ENCODE measurements around the gene ZNF862.

Gene ZNF862

DNA sequence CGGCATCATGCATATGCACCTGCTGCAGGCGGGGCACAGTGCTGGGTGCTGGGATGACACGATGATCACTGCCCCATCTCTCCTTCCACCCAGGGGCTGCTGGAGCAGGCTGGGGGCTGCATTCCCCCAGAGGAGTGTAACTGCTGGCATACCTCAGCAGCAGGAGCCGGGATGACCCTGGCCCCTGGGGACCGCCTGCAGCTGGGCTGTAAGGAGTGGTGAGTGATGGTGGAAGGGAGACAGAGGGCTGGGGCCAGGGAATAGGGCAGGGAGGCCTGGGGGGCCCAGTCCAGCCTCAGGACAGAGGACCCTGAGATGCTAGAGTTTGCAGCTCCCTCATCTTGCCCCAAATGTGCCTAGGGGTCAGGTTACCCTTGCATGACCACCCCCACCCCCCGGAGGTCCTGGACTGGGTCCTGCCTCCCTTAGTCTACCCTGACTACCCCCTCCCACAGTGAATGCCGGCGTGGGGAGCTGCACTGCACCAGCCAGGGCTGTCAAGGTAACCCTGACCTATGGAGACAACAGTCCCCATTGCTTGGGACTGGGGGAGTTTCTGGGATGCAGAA, 14.5 kb upstream of the ZNF862 start:
- no peak for DNase-seq (ENCODE audit: low read depth)
- no peak overlapping the region for H3K4me3 ChIP-seq (ENCODE audit: low read depth, low read length)
- TF ChIP-seq, protein P1, sequence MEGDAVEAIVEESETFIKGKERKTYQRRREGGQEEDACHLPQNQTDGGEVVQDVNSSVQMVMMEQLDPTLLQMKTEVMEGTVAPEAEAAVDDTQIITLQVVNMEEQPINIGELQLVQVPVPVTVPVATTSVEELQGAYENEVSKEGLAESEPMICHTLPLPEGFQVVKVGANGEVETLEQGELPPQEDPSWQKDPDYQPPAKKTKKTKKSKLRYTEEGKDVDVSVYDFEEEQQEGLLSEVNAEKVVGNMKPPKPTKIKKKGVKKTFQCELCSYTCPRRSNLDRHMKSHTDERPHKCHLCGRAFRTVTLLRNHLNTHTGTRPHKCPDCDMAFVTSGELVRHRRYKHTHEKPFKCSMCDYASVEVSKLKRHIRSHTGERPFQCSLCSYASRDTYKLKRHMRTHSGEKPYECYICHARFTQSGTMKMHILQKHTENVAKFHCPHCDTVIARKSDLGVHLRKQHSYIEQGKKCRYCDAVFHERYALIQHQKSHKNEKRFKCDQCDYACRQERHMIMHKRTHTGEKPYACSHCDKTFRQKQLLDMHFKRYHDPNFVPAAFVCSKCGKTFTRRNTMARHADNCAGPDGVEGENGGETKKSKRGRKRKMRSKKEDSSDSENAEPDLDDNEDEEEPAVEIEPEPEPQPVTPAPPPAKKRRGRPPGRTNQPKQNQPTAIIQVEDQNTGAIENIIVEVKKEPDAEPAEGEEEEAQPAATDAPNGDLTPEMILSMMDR (IDR thresholded peaks at IDR 0.05; ENCODE audit: insufficient read depth, low read depth, low read length, missing control alignments) = no peak

DNA sequence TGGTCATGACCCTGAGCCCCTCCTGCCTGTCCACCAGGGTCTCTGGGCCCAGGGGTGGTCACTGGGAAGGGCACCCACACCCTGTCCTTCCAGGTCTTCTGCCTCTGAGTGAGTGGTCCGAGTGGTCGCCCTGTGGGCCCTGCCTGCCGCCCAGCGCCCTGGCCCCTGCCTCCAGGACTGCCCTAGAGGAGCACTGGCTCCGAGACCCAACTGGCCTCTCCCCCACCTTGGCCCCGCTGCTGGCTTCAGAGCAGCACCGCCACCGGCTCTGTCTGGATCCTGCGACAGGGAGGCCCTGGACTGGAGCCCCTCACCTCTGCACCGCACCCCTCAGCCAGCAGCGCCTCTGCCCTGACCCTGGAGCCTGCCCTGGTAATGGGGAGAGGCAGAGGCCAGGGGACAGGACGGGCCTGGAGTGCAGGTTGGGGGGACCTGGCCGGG, 13.9 kb upstream of the ZNF862 start:
- no peak for DNase-seq (ENCODE audit: low read depth)
- TF ChIP-seq, protein P1 (IDR thresholded peaks at IDR 0.05; ENCODE audit: insufficient read depth, low read depth, low read length, missing control alignments) = no peak
- H3K4me3 ChIP-seq (ENCODE audit: low read depth, low read length) = no peak overlapping the region

DNA sequence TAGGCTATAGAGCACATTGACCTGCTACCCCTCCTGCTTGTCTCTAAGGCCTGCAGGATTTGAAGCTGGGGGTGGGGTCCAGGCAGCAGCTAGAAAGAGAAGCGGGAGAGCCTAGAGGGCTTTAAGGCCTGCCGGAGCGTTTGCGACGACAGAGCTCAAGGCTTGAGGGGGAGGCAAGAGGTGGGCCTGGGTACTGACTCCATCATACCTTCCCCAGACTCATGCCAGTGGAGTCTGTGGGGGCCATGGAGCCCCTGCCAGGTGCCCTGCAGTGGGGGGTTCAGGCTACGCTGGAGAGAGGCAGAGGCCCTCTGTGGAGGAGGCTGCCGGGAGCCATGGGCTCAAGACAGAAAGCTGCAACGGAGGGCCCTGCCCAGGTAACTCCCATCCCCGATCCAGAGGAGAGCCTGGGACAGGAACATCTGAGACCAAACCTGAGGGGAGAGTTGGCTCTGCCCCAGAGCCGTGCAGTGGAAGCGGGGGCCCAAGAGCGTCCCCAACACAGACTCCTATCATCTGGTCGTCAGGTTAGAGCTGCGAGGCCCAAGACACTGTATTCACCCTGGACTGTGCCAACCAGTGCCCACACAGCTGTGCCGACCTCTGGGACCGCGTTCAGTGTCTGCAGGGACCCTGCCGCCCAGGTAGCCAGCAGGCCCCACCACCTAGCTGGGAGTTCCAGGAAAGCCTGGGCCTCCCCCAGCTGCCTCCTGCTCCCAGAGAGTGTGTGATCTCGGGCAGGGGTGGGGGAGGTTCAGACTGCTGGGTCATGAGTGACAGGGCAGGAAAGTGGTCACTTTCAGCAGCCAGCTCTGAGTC, 13.2 kb upstream of the ZNF862 start:
- TF ChIP-seq, protein P1 (IDR thresholded peaks at IDR 0.05; ENCODE audit: insufficient read depth, low read depth, low read length, missing control alignments) = no peak
- DNase-seq (ENCODE audit: low read depth) = no peak
- no peak overlapping the region for H3K4me3 ChIP-seq (ENCODE audit: low read depth, low read length)

DNA sequence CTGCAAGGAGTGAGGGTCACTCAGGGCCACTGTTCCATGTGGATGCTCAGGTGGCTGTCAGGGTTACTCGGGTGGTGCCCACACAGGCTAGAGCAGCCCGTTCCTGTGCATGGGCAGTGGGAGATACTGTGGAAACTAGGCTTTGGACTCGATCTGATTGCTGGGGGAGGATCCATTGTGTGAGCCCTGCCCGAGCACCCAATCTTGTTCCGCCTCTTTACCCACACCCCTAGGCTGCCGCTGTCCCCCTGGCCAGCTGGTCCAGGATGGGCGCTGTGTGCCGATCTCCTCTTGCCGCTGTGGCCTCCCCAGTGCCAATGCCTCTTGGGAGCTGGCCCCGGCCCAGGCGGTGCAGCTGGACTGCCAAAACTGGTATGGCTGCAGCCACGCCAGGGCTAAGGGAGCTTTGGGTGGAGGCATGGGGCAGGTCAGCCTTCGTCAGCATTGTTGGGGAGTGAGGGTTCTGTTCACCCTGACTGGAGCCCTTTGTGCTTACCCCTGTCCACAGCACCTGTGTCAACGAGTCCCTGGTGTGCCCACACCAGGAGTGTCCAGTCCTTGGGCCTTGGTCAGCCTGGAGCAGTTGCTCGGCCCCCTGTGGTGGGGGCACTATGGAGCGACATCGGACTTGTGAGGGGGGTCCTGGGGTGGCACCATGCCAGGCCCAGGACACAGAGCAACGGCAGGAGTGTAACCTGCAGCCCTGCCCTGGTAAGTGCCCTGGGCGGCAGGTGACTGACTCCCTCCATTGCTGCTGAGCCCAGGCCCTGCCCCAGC, 12.4 kb upstream of the ZNF862 start:
- DNase-seq (ENCODE audit: low read depth) = no peak
- TF ChIP-seq, protein P1 (IDR thresholded peaks at IDR 0.05; ENCODE audit: insufficient read depth, low read depth, low read length, missing control alignments) = no peak
- H3K4me3 ChIP-seq (ENCODE audit: low read depth, low read length) = no peak overlapping the region

DNA sequence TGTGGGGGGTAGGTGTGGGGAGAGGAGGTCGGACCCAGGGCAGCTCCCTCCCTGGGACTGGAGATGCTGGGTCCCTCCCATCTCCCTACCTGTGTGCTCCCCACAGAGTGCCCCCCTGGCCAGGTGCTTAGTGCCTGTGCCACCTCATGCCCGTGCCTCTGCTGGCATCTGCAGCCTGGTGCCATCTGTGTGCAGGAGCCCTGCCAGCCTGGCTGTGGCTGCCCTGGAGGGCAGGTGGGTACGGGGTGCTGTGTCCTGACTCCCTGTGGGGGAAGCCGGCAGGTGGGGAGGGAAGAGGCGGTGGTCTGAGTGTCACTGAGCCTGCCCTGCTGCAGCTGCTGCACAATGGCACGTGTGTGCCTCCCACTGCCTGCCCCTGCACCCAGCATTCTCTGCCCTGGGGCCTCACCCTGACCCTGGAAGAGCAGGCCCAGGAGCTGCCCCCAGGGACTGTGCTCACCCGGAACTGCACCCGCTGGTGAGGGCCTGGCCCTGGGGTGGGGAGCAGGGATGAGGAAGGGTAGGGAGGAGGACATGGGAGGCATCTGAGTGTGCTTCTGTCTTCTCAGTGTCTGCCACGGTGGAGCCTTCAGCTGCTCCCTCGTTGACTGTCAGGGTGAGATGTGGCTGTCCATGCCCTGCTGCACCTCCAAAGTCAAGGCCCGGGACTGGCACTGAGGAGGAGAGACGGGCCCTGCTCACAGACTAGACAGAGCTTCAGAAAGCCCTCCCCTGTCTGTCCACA, 11.7 kb upstream of the ZNF862 start:
- TF ChIP-seq, protein P1 (IDR thresholded peaks at IDR 0.05; ENCODE audit: insufficient read depth, low read depth, low read length, missing control alignments) = no peak
- no peak for DNase-seq (ENCODE audit: low read depth)
- no peak overlapping the region for H3K4me3 ChIP-seq (ENCODE audit: low read depth, low read length)
